PC-9 (cell line): ENCODE results near the gene DUOXA1.

ENCODE experiments used
- EZH2 ChIP-seq: fragments of 200-600 bp; sonication (generic); IDR thresholded peaks from 2 replicates; pipeline ENCODE4 v1.8.0; 2017; ENCODE audit warnings: antibody characterized with exemption, low read depth
- TF ChIP-seq, protein P1 (sequence below): fragments of 200-600 bp; sonication (generic); conservative IDR thresholded peaks from 2 replicates; pipeline ENCODE4 v1.6.1; 2017; ENCODE audit warnings: mixed run types, antibody characterized with exemption, mild to moderate bottlenecking, moderate library complexity

- TF ChIP-seq, protein P1, sequence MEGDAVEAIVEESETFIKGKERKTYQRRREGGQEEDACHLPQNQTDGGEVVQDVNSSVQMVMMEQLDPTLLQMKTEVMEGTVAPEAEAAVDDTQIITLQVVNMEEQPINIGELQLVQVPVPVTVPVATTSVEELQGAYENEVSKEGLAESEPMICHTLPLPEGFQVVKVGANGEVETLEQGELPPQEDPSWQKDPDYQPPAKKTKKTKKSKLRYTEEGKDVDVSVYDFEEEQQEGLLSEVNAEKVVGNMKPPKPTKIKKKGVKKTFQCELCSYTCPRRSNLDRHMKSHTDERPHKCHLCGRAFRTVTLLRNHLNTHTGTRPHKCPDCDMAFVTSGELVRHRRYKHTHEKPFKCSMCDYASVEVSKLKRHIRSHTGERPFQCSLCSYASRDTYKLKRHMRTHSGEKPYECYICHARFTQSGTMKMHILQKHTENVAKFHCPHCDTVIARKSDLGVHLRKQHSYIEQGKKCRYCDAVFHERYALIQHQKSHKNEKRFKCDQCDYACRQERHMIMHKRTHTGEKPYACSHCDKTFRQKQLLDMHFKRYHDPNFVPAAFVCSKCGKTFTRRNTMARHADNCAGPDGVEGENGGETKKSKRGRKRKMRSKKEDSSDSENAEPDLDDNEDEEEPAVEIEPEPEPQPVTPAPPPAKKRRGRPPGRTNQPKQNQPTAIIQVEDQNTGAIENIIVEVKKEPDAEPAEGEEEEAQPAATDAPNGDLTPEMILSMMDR: no peak
- no peak for TF ChIP-seq EZH2
These were observed 44.9 kb upstream of the DUOXA1 start for GRCh38 chr15:45174577-45174976.
